ENCODE data around the gene OOSP1.

DNA sequence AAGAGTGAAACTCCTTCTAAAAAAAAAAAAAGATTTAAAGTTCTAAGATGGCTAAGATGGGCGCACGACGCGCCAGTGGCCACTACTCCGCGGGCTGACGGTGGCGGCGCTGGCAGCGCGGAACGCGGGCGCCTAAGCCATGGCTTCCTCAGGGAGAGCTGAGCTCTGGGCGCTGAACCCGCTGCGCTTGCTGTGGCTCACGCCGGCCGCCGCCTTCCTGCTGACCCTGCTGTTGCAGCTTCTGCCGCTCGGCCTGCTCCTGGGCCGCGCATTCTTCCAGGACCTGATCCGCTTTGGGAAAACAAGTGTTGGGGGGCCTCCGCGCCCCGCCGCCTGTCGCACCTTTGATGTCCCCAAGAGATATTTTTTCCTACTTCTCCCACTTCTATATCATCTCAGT, 40.2 kb upstream of the OOSP1 start:
- TF ChIP-seq, protein P1, sequence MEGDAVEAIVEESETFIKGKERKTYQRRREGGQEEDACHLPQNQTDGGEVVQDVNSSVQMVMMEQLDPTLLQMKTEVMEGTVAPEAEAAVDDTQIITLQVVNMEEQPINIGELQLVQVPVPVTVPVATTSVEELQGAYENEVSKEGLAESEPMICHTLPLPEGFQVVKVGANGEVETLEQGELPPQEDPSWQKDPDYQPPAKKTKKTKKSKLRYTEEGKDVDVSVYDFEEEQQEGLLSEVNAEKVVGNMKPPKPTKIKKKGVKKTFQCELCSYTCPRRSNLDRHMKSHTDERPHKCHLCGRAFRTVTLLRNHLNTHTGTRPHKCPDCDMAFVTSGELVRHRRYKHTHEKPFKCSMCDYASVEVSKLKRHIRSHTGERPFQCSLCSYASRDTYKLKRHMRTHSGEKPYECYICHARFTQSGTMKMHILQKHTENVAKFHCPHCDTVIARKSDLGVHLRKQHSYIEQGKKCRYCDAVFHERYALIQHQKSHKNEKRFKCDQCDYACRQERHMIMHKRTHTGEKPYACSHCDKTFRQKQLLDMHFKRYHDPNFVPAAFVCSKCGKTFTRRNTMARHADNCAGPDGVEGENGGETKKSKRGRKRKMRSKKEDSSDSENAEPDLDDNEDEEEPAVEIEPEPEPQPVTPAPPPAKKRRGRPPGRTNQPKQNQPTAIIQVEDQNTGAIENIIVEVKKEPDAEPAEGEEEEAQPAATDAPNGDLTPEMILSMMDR (IDR thresholded peaks at IDR 0.05; ENCODE audit: control extremely low read depth in 1 of 3, insufficient read depth in 1 of 3, low read depth in 1 of 3, low read length in 3 of 3), result no peak
- no peak for TF ChIP-seq RNF2 (IDR thresholded peaks at IDR 0.05; ENCODE audit: borderline replicate concordance, low read depth, low read length, missing control alignments, poor library complexity, severe bottlenecking)

Measured in H1 (cell line).